B cell (primary cell): ENCODE data around the gene ZWILCH. TPM values are rescaled to one million over a fixed set of nuclear protein-coding genes. Genes with fewer than 3 reads are reported as not detected.

Experiments
- ATAC-seq: fragments of 200-7000 bp; cut with Tn5 transposase; one replicate; pipeline ENCODE4 v1.10.0; 2021; ENCODE audit warnings: low read depth, mild to moderate bottlenecking, moderate number of reproducible peaks, moderate library complexity
- CTCF ChIA-PET: fragments of 350-600 bp; sonication (Branson Sonifier 250); formaldehyde crosslinking; loops from one replicate; lab custom pipeline; 2021; ENCODE audit warnings: antibody characterized with exemption, inconsistent platforms; lab: Charles Lee
- POLR2A ChIA-PET: fragments of 350-600 bp; sonication (Branson Sonifier 250); formaldehyde crosslinking; loops from one replicate; lab custom pipeline; 2021; ENCODE audit warnings: antibody characterized with exemption; lab: Charles Lee
- DNase-seq: peaks from one replicate; pipeline ENCODE4 v3.0.0; 2013
- H2AFZ ChIP-seq: 2 replicates; pipeline ENCODE4 v1.6.1; 2012; ENCODE audit warnings: mild to moderate bottlenecking, low read depth, low read length; ENCODE audit not compliant: insufficient read depth, poor library complexity, severe bottlenecking
- H3K27ac ChIP-seq, 2 donors: 1 replicate in 1 of 2; 2 replicates in 1 of 2; pipeline ENCODE4 v1.5.1; 2012 to 2013; ENCODE audit warnings: low read length in 2 of 2, mild to moderate bottlenecking in 2 of 2, moderate library complexity in 1 of 2
- H3K27me3 ChIP-seq, 4 experiments: fragments of 200-600 bp in 1 of 4; sonication (generic) in 1 of 4; replicated peaks in 1 of 4; 1 replicate in 2 of 4; 2 replicates in 2 of 4; pipeline versions ENCODE4 v1.6.1 to v1.7.0; 2013 to 2016; ENCODE audit warnings: low read length in 3 of 4, mild to moderate bottlenecking in 2 of 4, mixed read lengths in 1 of 4, moderate library complexity in 1 of 4; ENCODE audit not compliant: insufficient read depth in 4 of 4, control insufficient read depth in 3 of 4; ENCODE audit errors: control extremely low read depth in 1 of 4
- H3K36me3 ChIP-seq, 2 experiments: replicated peaks in 1 of 2; 1 replicate in 1 of 2; 2 replicates in 1 of 2; pipeline versions ENCODE4 v1.6.1 to v1.7.1; 2013; ENCODE audit warnings: low read length in 1 of 2; ENCODE audit not compliant: insufficient read depth in 2 of 2, control insufficient read depth in 1 of 2; ENCODE audit errors: control extremely low read depth in 1 of 2, extremely low read depth in 1 of 2
- H3K4me1 ChIP-seq, 2 donors: fragments of 200-600 bp in 1 of 2; sonication (generic) in 1 of 2; 1 replicate in 1 of 2; 2 replicates in 1 of 2; pipeline versions ENCODE4 v1.5.1 to v1.6.1; 2013 to 2017; ENCODE audit warnings: low read length in 2 of 2; ENCODE audit not compliant: control insufficient read depth in 2 of 2, insufficient read depth in 2 of 2
- H3K4me2 ChIP-seq: replicated peaks from 2 replicates; pipeline ENCODE3; 2012; ENCODE audit warnings: mild to moderate bottlenecking, low read depth, low read length; ENCODE audit not compliant: poor library complexity, severe bottlenecking
- H3K4me3 ChIP-seq, 5 experiments: fragments of 200-600 bp in 1 of 5; sonication (generic) in 1 of 5; 1 replicate in 3 of 5; 2 replicates in 2 of 5; pipeline versions ENCODE4 v1.5.1 to v1.7.0; 2011 to 2016; ENCODE audit warnings: low read length in 4 of 5, mild to moderate bottlenecking in 4 of 5, low read depth in 2 of 5, control low read depth in 1 of 5, moderate library complexity in 1 of 5; ENCODE audit not compliant: insufficient read depth in 1 of 5; ENCODE audit errors: control extremely low read depth in 1 of 5, extremely low read depth in 1 of 5
- H3K79me2 ChIP-seq: fragments of 200-600 bp; sonication (generic); one replicate; pipeline ENCODE4 v1.6.0; 2016; ENCODE audit warnings: low read length; ENCODE audit not compliant: control insufficient read depth, insufficient read depth
- H3K9ac ChIP-seq: fragments of 200-600 bp; sonication (generic); 2 replicates; pipeline ENCODE4 v1.6.1; 2017; ENCODE audit warnings: mild to moderate bottlenecking, low read length, moderate library complexity
- H3K9me3 ChIP-seq, 3 donors: one replicate each; pipeline versions ENCODE4 v1.6.1 to v1.7.1; 2013; ENCODE audit warnings: low read length in 2 of 3; ENCODE audit not compliant: control insufficient read depth in 2 of 3, insufficient read depth in 1 of 3; ENCODE audit errors: control extremely low read depth in 1 of 3
- H4K20me1 ChIP-seq: 2 replicates; pipeline ENCODE4 v1.6.0; 2012; ENCODE audit warnings: mild to moderate bottlenecking, low read length; ENCODE audit not compliant: insufficient read depth, control insufficient read depth, poor library complexity, severe bottlenecking
- H3K27ac Mint-ChIP-seq: one replicate; pipeline ENCODE4 v1.8.0; 2021; ENCODE audit warnings: mixed read lengths
- H3K27me3 Mint-ChIP-seq: one replicate; pipeline ENCODE4 v1.8.0; 2021; ENCODE audit warnings: mixed read lengths
- H3K4me1 Mint-ChIP-seq: one replicate; pipeline ENCODE4 v1.8.0; 2021; ENCODE audit warnings: mixed read lengths
- H3K4me3 Mint-ChIP-seq: one replicate; pipeline ENCODE4 v1.8.0; 2021; ENCODE audit warnings: mixed read lengths
- H3K9me3 Mint-ChIP-seq: one replicate; pipeline ENCODE4 v1.8.0; 2022; ENCODE audit warnings: mixed read lengths; ENCODE audit not compliant: insufficient read depth
- EZH2 ChIP-seq: IDR thresholded peaks from 2 replicates; pipeline ENCODE4 v1.6.1; 2012; ENCODE audit warnings: borderline replicate concordance, low read depth, mild to moderate bottlenecking, moderate library complexity, low read length; ENCODE audit not compliant: insufficient read depth, poor library complexity, severe bottlenecking
- WGBS: methylation state at CpG from one replicate; pipeline ENCODE4 v1.1.5; 2013; ENCODE audit warnings: missing lambda C conversion rate; ENCODE audit not compliant: insufficient coverage; 5-methylcytosine and 5-hydroxymethylcytosine counted together
- intact Hi-C: fragments of 100-400 bp; cut with micrococcal nuclease; formaldehyde crosslinking; loops from one replicate; pipeline ENCODE4 v1.10.0; 2022
- polyA plus RNA-seq: library from polyadenylated mRNA; depleted of rRNA; stranded (reverse); fragments of >200 nt; gene quantifications from 2 replicates; pipeline ENCODE4 v1.2.3, GENCODE V29; 2012
- total RNA-seq, 2 donors: library from RNA; stranded (reverse); fragments of 120-200 nt in 1 of 2; gene quantifications; 1 replicate in 1 of 2; 2 replicates in 1 of 2; pipeline versions ENCODE4 v1.2.3 to v1.2.4, GENCODE V29; 2013 to 2022
- TF ChIP-seq, protein P1 (sequence below): fragments of 200-600 bp; IDR thresholded peaks from one replicate; pipeline ENCODE4 v1.8.0; 2022; ENCODE audit warnings: antibody characterized with exemption, mild to moderate bottlenecking

Gene ZWILCH
- total and polyA plus RNA-seq, 2 donors (not counting 1 experiment from before 2014, with no cell fraction given), result 2.8 to 11.3 TPM

DNA sequence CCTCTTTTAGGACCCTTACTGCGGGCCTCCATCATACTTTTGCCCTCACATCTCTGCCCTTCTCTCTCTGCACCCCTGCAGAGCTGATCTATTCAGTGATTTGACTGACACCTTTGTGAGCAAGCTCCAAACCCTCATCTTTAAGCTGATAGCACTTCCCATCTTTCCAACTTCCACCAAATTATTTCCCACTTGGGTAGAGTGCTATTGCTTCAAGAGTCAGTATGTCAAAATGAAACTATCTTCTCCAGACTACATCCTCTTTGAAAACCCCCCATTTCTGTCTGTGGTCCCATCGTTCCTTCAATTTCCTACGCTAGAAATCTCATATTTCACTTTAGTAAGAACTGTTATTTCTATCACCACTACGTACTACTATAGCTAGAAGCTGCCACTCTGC is 19.7 kb downstream of the ZWILCH start:
- Histone ChIP-seq H3K36me3 (peaks cover 12 to 16% of the 10 kb centered on the region in 2 experiments), H3K4me1 (no peaks in the 10 kb centered on the region), H3K79me2 (no peaks in the 10 kb centered on the region), H3K4me2 (no peak overlapping the region), H2AFZ (no peak overlapping the region), H3K9me3 (no peaks in the 10 kb centered on the region), H3K27ac (no peak overlapping the region), H3K4me3 (no peak overlapping the region), H3K9ac (no peak overlapping the region), H4K20me1 (no peaks in the 10 kb centered on the region), H3K27me3 (no peaks in the 10 kb centered on the region)
- Mint-ChIP-seq H3K27ac (no peak overlapping the region), H3K4me3 (no peak overlapping the region), H3K27me3 (no peaks in the 10 kb centered on the region), H3K9me3 (no peaks in the 10 kb centered on the region), H3K4me1 (no peaks in the 10 kb centered on the region)
- 72% methylated on average over 3 of the region's 4 CpGs for WGBS
- TF ChIP-seq, protein P1, sequence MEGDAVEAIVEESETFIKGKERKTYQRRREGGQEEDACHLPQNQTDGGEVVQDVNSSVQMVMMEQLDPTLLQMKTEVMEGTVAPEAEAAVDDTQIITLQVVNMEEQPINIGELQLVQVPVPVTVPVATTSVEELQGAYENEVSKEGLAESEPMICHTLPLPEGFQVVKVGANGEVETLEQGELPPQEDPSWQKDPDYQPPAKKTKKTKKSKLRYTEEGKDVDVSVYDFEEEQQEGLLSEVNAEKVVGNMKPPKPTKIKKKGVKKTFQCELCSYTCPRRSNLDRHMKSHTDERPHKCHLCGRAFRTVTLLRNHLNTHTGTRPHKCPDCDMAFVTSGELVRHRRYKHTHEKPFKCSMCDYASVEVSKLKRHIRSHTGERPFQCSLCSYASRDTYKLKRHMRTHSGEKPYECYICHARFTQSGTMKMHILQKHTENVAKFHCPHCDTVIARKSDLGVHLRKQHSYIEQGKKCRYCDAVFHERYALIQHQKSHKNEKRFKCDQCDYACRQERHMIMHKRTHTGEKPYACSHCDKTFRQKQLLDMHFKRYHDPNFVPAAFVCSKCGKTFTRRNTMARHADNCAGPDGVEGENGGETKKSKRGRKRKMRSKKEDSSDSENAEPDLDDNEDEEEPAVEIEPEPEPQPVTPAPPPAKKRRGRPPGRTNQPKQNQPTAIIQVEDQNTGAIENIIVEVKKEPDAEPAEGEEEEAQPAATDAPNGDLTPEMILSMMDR, result no peak
- TF ChIP-seq EZH2, result no peak
- ChIA-PET CTCF (no interaction called here), POLR2A (no interaction called here)
- intact Hi-C loops, result no loop called here
- DNase-seq (no peak), ATAC-seq (no peak)

DNA sequence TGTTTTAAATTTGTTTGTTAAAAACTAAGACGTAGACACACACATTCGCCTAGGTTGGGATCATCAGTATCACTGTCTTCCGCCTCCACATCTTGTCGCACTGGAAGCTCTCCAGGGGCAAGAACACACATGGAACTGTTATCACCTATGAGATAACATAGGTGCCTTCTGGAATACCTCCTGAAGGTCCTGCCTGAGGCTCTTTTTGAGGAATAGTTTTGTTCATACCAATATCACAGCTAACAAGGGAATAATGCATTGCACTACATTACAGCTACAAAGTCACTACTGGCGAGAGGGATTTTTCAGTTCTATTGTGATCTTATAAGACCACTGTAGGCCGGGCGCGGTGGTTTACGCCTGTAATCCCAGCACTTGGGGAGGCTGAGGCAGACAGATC is 29.9 kb downstream of the ZWILCH start:
- Histone ChIP-seq H3K4me2 (no peak overlapping the region), H3K27me3 (no peaks in the 10 kb centered on the region), H3K9ac (no peak overlapping the region), H3K9me3 (no peaks in the 10 kb centered on the region), H3K79me2 (no peaks in the 10 kb centered on the region), H3K4me1 (no peaks in the 10 kb centered on the region), H3K4me3 (no peak overlapping the region), H3K27ac (no peak overlapping the region), H4K20me1 (no peaks in the 10 kb centered on the region), H3K36me3 (peaks cover 0 to 7% of the 10 kb centered on the region in 2 experiments), H2AFZ (no peak overlapping the region)
- ChIA-PET CTCF (no interaction called here), POLR2A (no interaction called here)
- intact Hi-C loops, result no loop called here
- ATAC-seq (no peak), DNase-seq (no peak)
- Mint-ChIP-seq H3K9me3 (no peaks in the 10 kb centered on the region), H3K4me1 (no peaks in the 10 kb centered on the region), H3K27ac (no peak overlapping the region), H3K27me3 (no peaks in the 10 kb centered on the region), H3K4me3 (no peak overlapping the region)
- TF ChIP-seq, protein P1, result no peak
- TF ChIP-seq EZH2, result no peak
- 83% methylated on average over 6 of the region's 9 CpGs for WGBS
